AG04450 (cell line): Measurements from ENCODE around the gene MAPK9. TPM values are rescaled to one million over a fixed set of nuclear protein-coding genes. Genes with fewer than 3 reads are reported as not detected.

Experiments
- CTCF ChIA-PET: fragments of 300-600, 350-600 bp; formaldehyde crosslinking; extraction: SDS; loops from one replicate; lab custom pipeline; 2022; ENCODE audit warnings: antibody characterized with exemption, inconsistent platforms; lab: Charles Lee
- POLR2A ChIA-PET: fragments of 350-600 bp; formaldehyde crosslinking; extraction: SDS; loops from one replicate; lab custom pipeline; 2021; ENCODE audit warnings: antibody characterized with exemption, inconsistent platforms; lab: Yijun Ruan, JAX
- DNase-seq: peaks from one replicate; pipeline ENCODE4 v3.0.0-alpha.2; 2011; ENCODE audit warnings: low read depth, low spot score
- H3K27ac ChIP-seq: one replicate; pipeline ENCODE4 v1.5.1; 2012; ENCODE audit warnings: low read depth, low read length, control low read depth
- H3K27me3 ChIP-seq: one replicate; pipeline ENCODE4 v1.6.0; 2012; ENCODE audit warnings: low read length; ENCODE audit not compliant: control insufficient read depth, insufficient read depth
- H3K4me3 ChIP-seq: 2 replicates; pipeline ENCODE4 v1.5.1; 2011; ENCODE audit warnings: mild to moderate bottlenecking, low read depth, low read length, control low read depth
- H3K9me3 ChIP-seq: 2 replicates; pipeline ENCODE4 v1.5.1; 2012; ENCODE audit warnings: low read length; ENCODE audit not compliant: control insufficient read depth, insufficient read depth
- polyA plus RNA-seq: library from polyadenylated mRNA; depleted of rRNA; stranded (reverse); fragments of >200 nt; gene quantifications from 2 replicates; pipeline ENCODE4 v1.2.3, GENCODE V29; 2011
- TF ChIP-seq, protein P1 (sequence below): IDR thresholded peaks from 2 replicates; pipeline ENCODE4 v1.5.1; 2011; ENCODE audit warnings: low read depth, low read length, control low read depth, inconsistent platforms

MAPK9 gene
- polyA plus RNA-seq, 1 experiment: 35.1 TPM

DNA sequence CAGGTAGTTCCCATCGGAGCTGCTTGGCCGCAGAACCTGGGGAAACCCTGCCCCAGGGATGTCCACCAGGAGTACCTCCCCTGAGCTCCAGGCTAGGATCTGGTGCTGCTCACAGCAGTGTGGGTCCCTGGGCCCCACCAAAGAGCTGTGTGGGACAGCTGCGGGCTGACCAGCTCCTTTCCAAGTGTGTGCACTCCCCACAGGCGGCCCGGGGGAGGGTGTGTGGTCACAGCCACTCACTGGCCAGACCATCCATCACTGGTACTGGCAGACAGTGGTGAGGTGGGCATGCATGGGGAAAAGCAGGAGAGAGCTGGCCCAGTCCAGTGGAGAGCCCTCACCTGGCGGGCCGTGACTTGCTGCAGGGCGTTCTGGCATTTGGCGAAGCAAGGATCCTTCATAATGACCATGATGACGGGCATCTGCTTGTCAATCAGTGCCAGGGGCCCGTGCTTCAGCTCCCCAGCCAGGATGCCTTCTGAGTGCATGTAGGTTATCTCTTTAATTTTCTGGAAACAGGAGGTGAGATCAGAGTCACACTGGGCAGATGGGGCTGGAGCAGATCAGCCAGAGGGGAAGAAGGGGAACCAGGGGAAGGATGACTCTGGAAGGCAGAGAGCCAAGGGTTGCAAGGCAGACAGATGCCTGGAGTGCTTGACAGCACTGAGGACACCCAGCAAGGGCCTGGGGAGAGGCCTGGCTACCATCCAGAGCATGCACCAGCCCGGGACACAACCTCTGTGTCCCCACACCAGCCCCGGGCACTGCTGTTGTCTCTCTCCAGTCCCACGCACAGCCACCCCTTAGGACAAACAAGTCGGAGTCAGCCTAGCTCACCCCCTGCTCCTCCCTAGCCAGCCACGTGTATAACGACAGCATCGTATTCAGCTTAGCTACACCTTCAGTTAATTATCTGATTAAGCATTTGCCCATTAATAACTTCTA, 12.8 kb upstream of the MAPK9 start:
- no peaks in the 10 kb centered on the region for H3K27me3 ChIP-seq
- H3K27ac ChIP-seq: no peak overlapping the region
- no peak overlapping the region for H3K4me3 ChIP-seq
- TF ChIP-seq, protein P1, sequence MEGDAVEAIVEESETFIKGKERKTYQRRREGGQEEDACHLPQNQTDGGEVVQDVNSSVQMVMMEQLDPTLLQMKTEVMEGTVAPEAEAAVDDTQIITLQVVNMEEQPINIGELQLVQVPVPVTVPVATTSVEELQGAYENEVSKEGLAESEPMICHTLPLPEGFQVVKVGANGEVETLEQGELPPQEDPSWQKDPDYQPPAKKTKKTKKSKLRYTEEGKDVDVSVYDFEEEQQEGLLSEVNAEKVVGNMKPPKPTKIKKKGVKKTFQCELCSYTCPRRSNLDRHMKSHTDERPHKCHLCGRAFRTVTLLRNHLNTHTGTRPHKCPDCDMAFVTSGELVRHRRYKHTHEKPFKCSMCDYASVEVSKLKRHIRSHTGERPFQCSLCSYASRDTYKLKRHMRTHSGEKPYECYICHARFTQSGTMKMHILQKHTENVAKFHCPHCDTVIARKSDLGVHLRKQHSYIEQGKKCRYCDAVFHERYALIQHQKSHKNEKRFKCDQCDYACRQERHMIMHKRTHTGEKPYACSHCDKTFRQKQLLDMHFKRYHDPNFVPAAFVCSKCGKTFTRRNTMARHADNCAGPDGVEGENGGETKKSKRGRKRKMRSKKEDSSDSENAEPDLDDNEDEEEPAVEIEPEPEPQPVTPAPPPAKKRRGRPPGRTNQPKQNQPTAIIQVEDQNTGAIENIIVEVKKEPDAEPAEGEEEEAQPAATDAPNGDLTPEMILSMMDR: no peak
- H3K9me3 ChIP-seq: no peaks in the 10 kb centered on the region; the same call in 1 of the 2 replicates
- ChIA-PET CTCF (interaction anchor here (0.8 to 3.8 kb wide), 5 partner anchors 9 to 167 kb away, joined by 3 to 20 read pairs (median 3); no protein-coding TSS in a partner anchor), POLR2A (no interaction called here)
- DNase-seq: no peak

DNA sequence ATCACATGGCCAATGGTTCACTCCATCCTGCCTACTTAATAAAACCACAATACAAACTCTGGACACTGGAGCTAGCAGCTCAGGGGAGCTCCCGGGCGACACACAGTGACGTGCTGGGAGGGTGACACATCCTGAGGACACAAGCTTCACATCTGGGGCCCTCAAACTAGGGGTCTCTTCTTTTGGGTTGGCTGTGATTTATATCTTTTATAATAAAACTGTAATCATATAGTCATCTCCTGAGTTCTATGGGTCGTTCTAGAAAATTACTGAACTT, 12.1 kb upstream of the MAPK9 start:
- CTCF ChIA-PET: interaction anchor here (1.0 to 3.8 kb wide), 2 partner anchors 10 to 12 kb away, joined by 3 to 20 read pairs; no protein-coding TSS in a partner anchor
- no peak for DNase-seq
- no peaks in the 10 kb centered on the region; the same call in 1 of the 2 replicates for H3K9me3 ChIP-seq
- H3K4me3 ChIP-seq: no peak overlapping the region
- H3K27ac ChIP-seq: no peak overlapping the region
- POLR2A ChIA-PET: no interaction called here
- TF ChIP-seq, protein P1: no peak
- no peaks in the 10 kb centered on the region for H3K27me3 ChIP-seq

DNA sequence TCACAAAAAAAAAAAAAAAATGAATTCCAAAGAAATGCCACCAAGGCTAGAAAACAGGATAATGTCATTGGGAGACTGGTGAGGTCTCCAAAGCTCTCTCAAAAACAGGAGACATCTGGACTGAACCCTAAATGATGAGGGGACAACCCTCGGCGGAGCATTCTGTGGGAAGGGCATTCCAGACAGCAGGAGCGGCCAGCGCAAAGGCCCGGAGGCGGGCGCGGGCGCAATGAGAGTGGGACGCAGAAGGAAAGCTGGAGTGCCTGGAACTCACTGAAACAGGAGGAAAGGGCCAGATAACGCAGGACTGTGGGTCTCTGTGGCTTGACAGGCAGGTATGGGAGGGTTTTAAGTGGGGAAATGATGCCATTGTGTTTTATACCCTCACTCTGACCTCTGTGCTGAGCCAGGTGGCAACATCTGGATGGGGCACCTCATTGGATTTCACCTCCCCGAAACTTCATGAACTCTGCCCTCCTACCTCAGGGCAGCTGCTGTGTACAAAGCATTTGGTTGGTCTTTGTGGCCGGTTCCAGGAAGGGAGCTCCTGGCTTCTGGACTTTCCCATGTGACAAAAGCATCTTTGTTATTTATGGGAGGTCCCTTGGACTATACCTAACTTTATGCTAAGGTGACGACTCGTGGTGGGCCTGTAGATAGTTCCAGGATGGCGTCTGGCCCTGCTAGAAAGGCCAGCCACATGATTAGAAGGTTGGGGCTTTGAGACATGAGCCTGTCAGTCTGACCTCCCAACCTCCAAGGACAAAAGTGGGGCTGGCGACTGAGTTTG, 11.5 kb upstream of the MAPK9 start:
- H3K27ac ChIP-seq: no peak overlapping the region
- TF ChIP-seq, protein P1: no peak
- ChIA-PET POLR2A (no interaction called here), CTCF (interaction anchor here (0.6 to 3.8 kb wide), 2 partner anchors 12 to 276 kb away, joined by 5 to 20 read pairs; no protein-coding TSS in a partner anchor)
- H3K4me3 ChIP-seq: no peak overlapping the region
- H3K9me3 ChIP-seq: no peaks in the 10 kb centered on the region; the same call in 1 of the 2 replicates
- no peaks in the 10 kb centered on the region for H3K27me3 ChIP-seq
- DNase-seq: no peak

DNA sequence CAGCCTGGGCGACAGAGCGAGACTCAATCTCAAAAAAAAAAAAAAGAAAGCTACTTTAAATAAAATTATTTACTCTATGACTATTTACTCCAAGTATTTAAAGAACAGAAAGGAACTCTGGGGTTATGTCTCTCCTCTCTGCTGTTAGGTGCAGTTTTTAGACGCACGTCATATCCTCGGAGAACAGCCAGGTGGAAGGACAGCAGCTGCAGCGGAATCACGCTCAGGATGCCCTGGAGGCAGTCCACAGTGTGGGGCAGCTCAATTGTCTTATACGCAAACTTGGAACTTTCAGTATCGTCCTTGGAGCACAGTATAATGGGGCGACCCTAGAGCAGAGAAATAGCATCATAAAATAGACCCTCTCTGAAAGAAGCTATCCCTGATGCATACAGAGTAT, 10.4 kb upstream of the MAPK9 start:
- Histone ChIP-seq H3K9me3 (no peaks in the 10 kb centered on the region; the same call in 1 of the 2 replicates), H3K4me3 (no peak overlapping the region), H3K27ac (no peak overlapping the region), H3K27me3 (no peaks in the 10 kb centered on the region)
- POLR2A ChIA-PET: interaction anchor here (0.7 kb wide), 1 partner anchor 51 kb away, joined by 3 read pairs; the partner anchor contains the start of gene GFPT2
- CTCF ChIA-PET: interaction anchor here (3.8 kb wide), 1 partner anchor 14 kb away, joined by 20 read pairs; no protein-coding TSS in a partner anchor
- DNase-seq: no peak
- TF ChIP-seq, protein P1: no peak
